Measurements from ENCODE around the gene MR1. TPM values are rescaled to one million over a fixed set of nuclear protein-coding genes. Genes with fewer than 3 reads are reported as not detected.

The MR1 gene
- total and polyA plus RNA-seq, 2 of the 13 experiments (the other 11 are each of a cell fraction or from before 2014, with no cell fraction given): 7.7 to 10.4 TPM

DNA sequence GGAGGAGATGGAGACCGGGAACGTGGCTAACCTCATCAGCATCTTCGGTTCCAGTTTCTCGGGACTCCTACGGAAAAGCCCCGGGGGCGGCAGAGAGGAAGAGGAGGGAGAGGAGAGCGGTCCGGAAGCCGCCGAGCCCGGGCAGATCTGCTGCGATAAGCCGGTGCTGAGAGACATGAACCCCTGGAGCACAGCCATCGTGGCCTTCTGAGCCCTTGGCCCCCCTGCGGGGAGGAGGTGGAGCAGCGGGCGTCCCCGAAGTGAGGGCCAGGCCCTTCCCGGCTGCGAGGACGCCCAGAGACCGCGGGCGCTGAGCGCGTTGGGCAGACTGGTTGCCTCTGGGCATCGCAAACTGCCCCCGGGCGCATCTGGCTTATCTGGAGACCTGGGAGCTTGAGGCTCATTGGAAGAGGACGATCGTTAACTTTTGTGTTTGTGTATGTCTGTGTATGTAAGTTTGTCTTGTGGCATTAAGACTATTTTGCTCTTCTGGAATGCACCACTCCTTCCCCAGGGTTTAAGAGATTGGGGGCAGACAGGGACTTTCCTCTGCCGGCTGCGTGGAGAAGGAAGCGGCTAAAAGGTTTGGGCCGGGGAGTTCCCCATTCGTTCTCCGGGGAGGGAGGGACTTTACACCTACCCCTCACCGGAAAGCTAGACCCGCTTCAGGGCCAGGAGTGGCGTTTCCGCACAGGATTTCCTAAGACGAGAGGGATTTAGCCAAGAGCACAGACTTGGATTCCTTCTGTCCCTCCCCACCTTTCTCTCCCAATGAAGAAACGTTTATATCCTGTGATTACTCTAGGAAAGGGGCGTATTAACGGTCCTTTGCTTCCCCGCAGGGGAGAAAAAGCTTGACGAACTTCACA is 56.1 kb downstream of the MR1 start (continued):
- TF ChIP-seq, protein P1, sequence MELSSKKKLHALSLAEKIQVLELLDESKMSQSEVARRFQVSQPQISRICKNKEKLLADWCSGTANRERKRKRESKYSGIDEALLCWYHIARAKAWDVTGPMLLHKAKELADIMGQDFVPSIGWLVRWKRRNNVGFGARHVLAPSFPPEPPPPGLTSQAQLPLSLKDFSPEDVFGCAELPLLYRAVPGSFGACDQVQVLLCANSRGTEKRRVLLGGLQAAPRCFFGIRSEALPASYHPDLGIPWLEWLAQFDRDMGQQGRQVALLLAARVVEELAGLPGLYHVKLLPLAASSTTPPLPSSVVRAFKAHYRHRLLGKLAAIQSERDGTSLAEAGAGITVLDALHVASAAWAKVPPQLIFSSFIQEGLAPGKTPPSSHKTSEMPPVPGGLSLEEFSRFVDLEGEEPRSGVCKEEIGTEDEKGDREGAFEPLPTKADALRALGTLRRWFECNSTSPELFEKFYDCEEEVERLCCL (CRISPR knock-in tag; IDR thresholded peaks at IDR 0.05; ENCODE audit: borderline replicate concordance): no peak
- no peak for TF ChIP-seq HOXA5 (CRISPR knock-in tag; IDR thresholded peaks at IDR 0.05)
- TF ChIP-seq ZC3H4 (CRISPR knock-in tag; IDR thresholded peaks at IDR 0.05; ENCODE audit: borderline replicate concordance): no peak
- no peak for TF ChIP-seq ZIK1 (CRISPR knock-in tag; IDR thresholded peaks at IDR 0.05; ENCODE audit: borderline replicate concordance, low read depth)
- TF ChIP-seq MAZ (IDR thresholded peaks at IDR 0.05; ENCODE audit: borderline replicate concordance, low read depth, low read length): no peak
- TF ChIP-seq MAZ (CRISPR knock-in tag; IDR thresholded peaks at IDR 0.05; ENCODE audit: low read depth): no peak; the same call in 1 of the 2 replicates
- TF ChIP-seq ZNF335 (CRISPR knock-in tag; IDR thresholded peaks at IDR 0.05): no peak
- TF ChIP-seq SKIL (CRISPR knock-in tag; IDR thresholded peaks at IDR 0.05; ENCODE audit: borderline replicate concordance): 0 out of 2 replicates have a peak, but pooled peaks have one; percentile 20
- TF ChIP-seq ZNF768 (CRISPR knock-in tag; IDR thresholded peaks at IDR 0.05): peak; percentile 53; the same call in 1 of the 2 replicates
- TF ChIP-seq, protein P2, sequence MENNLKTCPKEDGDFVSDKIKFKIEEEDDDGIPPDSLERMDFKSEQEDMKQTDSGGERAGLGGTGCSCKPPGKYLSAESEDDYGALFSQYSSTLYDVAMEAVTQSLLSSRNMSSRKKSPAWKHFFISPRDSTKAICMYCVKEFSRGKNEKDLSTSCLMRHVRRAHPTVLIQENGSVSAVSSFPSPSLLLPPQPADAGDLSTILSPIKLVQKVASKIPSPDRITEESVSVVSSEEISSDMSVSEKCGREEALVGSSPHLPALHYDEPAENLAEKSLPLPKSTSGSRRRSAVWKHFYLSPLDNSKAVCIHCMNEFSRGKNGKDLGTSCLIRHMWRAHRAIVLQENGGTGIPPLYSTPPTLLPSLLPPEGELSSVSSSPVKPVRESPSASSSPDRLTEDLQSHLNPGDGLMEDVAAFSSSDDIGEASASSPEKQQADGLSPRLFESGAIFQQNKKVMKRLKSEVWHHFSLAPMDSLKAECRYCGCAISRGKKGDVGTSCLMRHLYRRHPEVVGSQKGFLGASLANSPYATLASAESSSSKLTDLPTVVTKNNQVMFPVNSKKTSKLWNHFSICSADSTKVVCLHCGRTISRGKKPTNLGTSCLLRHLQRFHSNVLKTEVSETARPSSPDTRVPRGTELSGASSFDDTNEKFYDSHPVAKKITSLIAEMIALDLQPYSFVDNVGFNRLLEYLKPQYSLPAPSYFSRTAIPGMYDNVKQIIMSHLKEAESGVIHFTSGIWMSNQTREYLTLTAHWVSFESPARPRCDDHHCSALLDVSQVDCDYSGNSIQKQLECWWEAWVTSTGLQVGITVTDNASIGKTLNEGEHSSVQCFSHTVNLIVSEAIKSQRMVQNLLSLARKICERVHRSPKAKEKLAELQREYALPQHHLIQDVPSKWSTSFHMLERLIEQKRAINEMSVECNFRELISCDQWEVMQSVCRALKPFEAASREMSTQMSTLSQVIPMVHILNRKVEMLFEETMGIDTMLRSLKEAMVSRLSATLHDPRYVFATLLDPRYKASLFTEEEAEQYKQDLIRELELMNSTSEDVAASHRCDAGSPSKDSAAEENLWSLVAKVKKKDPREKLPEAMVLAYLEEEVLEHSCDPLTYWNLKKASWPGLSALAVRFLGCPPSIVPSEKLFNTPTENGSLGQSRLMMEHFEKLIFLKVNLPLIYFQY (CRISPR knock-in tag; IDR thresholded peaks at IDR 0.05; ENCODE audit: borderline replicate concordance): no peak
- TF ChIP-seq SP140L (CRISPR knock-in tag; IDR thresholded peaks at IDR 0.05; ENCODE audit: borderline replicate concordance): no peak
- TF ChIP-seq ZNF704 (CRISPR knock-in tag; IDR thresholded peaks at IDR 0.05; ENCODE audit: borderline replicate concordance): no peak
- no peak for TF ChIP-seq ATF6 (CRISPR knock-in tag; conservative IDR thresholded peaks at IDR 0.05)
- TF ChIP-seq SAP130 (CRISPR knock-in tag; IDR thresholded peaks at IDR 0.05; ENCODE audit: low read depth): peak; percentile 78
- TF ChIP-seq ZBTB38 (CRISPR knock-in tag; IDR thresholded peaks at IDR 0.05): peak; percentile 21; the same call in 1 of the 2 replicates
- no peak for TF ChIP-seq SOX6 (IDR thresholded peaks at IDR 0.05)
- peak; percentile 45 for TF ChIP-seq SOX6 (CRISPR knock-in tag; IDR thresholded peaks at IDR 0.05)
- TF ChIP-seq MAF1 (CRISPR knock-in tag; IDR thresholded peaks at IDR 0.05; ENCODE audit: borderline replicate concordance): no peak
